Urinary bladder (tissue), 4 donors: ENCODE measurements around the gene STK24. TPM values are rescaled to one million over a fixed set of nuclear protein-coding genes. Genes with fewer than 3 reads are reported as not detected.

ENCODE experiments used
- DNase-seq: peaks from one replicate; pipeline ENCODE4 v3.0.0-alpha.2; 2015; ENCODE audit errors: extremely low spot score
- H3K27ac ChIP-seq: one replicate; pipeline ENCODE4 v1.5.1; 2013; ENCODE audit warnings: low read depth, mild to moderate bottlenecking, moderate library complexity
- H3K36me3 ChIP-seq: one replicate; pipeline ENCODE4 v1.6.1; 2013; ENCODE audit warnings: mild to moderate bottlenecking, moderate library complexity; ENCODE audit not compliant: insufficient read depth
- H3K4me1 ChIP-seq: one replicate; pipeline ENCODE4 v1.6.1; 2013; ENCODE audit warnings: mild to moderate bottlenecking, moderate library complexity; ENCODE audit not compliant: insufficient read depth
- H3K4me3 ChIP-seq: one replicate; pipeline ENCODE4 v1.5.1; 2013; ENCODE audit warnings: low read depth, low read length
- WGBS: extraction: QIAGEN DNeasy Blood & Tissue Kit; methylation state at CpG from one replicate; pipeline ENCODE4 v1.1.7; 2013; 5-methylcytosine and 5-hydroxymethylcytosine counted together
- polyA plus RNA-seq: library from polyadenylated mRNA; stranded (reverse); fragments of 200-250 nt; gene quantifications from one replicate; pipeline ENCODE4 v1.2.3, GENCODE V29; 2013
- total RNA-seq: library from RNA; depleted of rRNA; stranded (reverse); fragments of >200 nt; gene quantifications from one replicate; pipeline ENCODE4 v1.2.3, GENCODE V29; 2014
- donor health status: healthy with polysubstance abuse.
- donor health status: healthy.

Gene STK24
- total and polyA plus RNA-seq, 2 donors: 73.4 to 110 TPM

- WGBS: 68% methylated on average over 18 of the region's 18 CpGs
- DNase-seq: no peak
- H3K4me3 ChIP-seq: no peak overlapping the region
- peaks cover 2% of the 10 kb centered on the region for H3K4me1 ChIP-seq
- H3K27ac ChIP-seq: no peak overlapping the region
- no peaks in the 10 kb centered on the region for H3K36me3 ChIP-seq
Measured at GRCh38 chr13:98512774-98513665, 63.9 kb downstream of the STK24 start.

DNA sequence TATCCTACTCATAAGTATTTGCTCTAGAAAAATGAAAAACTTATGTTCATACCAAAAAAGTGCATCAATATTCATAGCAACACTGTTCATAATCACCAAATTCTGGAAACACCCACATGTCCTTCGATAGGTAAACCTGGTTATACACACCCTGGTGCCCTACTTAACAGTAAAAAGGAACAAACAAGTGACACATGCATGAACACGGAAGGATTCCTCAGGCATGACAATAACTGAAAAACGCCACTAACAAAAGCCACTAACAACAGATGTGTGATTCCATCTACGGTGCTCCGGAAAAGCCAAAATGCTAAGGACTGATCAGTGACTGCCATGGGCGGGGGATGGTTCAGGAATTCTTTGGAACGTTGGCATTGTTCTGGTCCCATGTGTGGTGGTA lies 65.5 kb downstream of the STK24 start:
- WGBS: 93% methylated on average over 7 of the region's 7 CpGs
- Histone ChIP-seq H3K4me3 (no peak overlapping the region), H3K27ac (no peak overlapping the region), H3K4me1 (peaks cover 2% of the 10 kb centered on the region), H3K36me3 (no peaks in the 10 kb centered on the region)
- DNase-seq: no peak

GRCh38 chr13:98510156-98510509 lies 66.8 kb downstream of the STK24 start:
- 95% methylated on average over 7 of the region's 7 CpGs for WGBS
- H3K4me1 ChIP-seq: no peaks in the 10 kb centered on the region
- no peaks in the 10 kb centered on the region for H3K36me3 ChIP-seq
- H3K27ac ChIP-seq: no peak overlapping the region
- H3K4me3 ChIP-seq: no peak overlapping the region
- no peak for DNase-seq

GRCh38 chr13:98509271-98510155 lies 67.4 kb downstream of the STK24 start:
- no peak overlapping the region for H3K27ac ChIP-seq
- H3K4me3 ChIP-seq: no peak overlapping the region
- no peak for DNase-seq
- no peaks in the 10 kb centered on the region for H3K36me3 ChIP-seq
- H3K4me1 ChIP-seq: no peaks in the 10 kb centered on the region
- 54% methylated on average over 10 of the region's 10 CpGs for WGBS

- H3K4me1 ChIP-seq: no peaks in the 10 kb centered on the region
- no peak overlapping the region for H3K27ac ChIP-seq
- no peak for DNase-seq
- H3K36me3 ChIP-seq: no peaks in the 10 kb centered on the region
- no peak overlapping the region for H3K4me3 ChIP-seq
- WGBS: 81% methylated on average over 2 of the region's 2 CpGs
Measured at GRCh38 chr13:98508685-98509084, 68.2 kb downstream of the STK24 start.

DNA sequence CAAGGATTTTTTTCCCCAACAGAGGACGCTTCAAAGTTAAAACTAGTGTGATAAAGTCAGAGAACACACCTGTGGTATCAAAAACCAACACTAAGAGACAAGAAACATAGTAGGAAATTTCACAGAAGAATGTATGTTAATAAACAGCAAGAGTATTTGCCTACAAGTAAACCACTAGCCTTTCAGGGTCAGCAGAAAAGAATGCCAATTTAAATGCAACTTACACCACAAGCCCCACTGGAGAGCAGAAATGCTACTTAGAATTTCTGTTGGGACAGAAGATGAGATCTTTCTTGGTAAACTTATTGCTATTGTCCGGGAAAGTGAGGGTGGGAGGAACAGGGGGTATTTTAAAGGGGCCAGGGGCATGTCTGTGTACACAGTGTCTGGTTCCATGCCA lies 68.6 kb downstream of the STK24 start:
- no peak for DNase-seq
- no peak overlapping the region for H3K27ac ChIP-seq
- H3K36me3 ChIP-seq: no peaks in the 10 kb centered on the region
- WGBS: 77% methylated on average over 2 of the region's 2 CpGs
- no peak overlapping the region for H3K4me3 ChIP-seq
- H3K4me1 ChIP-seq: no peaks in the 10 kb centered on the region

- Histone ChIP-seq H3K36me3 (no peaks in the 10 kb centered on the region), H3K27ac (no peak overlapping the region), H3K4me3 (no peak overlapping the region), H3K4me1 (peaks cover 3% of the 10 kb centered on the region)
- no peak for DNase-seq
- WGBS: 28% methylated on average over 5 of the region's 5 CpGs
Measured at GRCh38 chr13:98507282-98507797, 69.6 kb downstream of the STK24 start.

DNA sequence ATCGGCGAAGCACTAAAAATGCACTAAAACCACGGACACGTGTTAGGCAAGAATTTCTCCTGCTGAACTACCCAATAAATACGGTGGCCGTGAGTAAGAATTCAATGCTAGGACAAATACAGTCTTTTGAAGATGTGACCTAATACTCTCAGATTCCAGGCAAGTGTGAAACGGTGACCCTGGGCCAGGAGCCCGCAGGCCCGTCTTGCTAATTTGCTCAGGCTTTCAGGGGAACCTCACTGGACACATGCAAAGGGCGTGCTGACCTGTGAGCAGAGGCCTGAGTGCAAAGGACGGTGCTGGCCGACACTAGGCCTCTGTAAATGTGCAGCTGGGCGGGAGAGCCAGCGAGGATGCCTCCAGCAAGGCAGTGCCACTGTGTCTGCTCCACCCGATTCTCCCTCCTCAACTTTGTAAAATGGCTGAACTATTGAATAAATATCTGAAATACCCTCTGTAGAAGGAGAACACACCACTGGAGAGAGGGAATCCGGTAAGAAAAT lies 70.1 kb downstream of the STK24 start:
- Histone ChIP-seq H3K4me3 (no peak overlapping the region), H3K4me1 (peaks cover 3% of the 10 kb centered on the region), H3K27ac (no peak overlapping the region), H3K36me3 (no peaks in the 10 kb centered on the region)
- 88% methylated on average over 16 of the region's 16 CpGs for WGBS
- no peak for DNase-seq

DNA sequence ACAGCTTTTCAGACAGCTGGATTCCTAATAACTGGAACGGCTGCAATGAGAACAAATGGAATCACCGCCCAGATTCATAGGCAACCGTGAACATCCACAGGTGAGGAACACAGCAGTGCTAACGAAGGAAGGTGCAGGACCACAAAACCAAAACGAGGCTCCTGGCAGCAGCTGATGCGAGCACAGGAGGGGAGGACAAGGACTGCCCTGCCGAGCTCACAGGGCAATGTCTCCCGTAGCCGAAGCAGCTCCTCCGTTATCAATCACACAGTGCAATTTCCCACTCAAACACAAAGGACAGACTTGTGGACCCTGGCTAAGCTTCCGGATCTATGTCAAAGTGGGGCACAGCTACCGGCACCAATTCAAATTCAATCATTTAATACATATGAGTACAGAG lies 70.6 kb downstream of the STK24 start:
- Histone ChIP-seq H3K4me3 (no peak overlapping the region), H3K27ac (no peak overlapping the region), H3K4me1 (peaks cover 3% of the 10 kb centered on the region), H3K36me3 (no peaks in the 10 kb centered on the region)
- no peak for DNase-seq
- WGBS: 86% methylated on average over 12 of the region's 12 CpGs

DNA sequence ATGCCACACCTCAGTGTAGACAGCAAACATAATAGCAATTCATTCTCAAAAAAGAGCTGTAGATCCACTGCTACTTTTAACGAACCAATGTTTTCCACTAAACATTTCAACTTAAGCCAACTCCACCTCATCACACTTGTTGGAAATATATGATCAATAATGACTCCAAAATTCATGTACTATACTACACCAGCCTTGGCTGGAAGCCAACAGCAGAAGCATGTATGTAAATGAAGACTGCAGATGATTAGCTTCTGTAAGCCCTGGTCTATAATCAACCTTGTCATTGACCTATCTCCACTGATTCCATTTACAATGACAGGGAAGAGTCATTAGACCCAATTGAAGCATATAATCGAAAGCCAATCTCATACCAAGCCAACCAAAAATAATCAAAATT lies 71.7 kb downstream of the STK24 start:
- WGBS: 99% methylated on average over 2 of the region's 2 CpGs
- DNase-seq: no peak
- H3K4me3 ChIP-seq: no peak overlapping the region
- no peak overlapping the region for H3K27ac ChIP-seq
- H3K36me3 ChIP-seq: no peaks in the 10 kb centered on the region
- peaks cover 3% of the 10 kb centered on the region for H3K4me1 ChIP-seq

DNA sequence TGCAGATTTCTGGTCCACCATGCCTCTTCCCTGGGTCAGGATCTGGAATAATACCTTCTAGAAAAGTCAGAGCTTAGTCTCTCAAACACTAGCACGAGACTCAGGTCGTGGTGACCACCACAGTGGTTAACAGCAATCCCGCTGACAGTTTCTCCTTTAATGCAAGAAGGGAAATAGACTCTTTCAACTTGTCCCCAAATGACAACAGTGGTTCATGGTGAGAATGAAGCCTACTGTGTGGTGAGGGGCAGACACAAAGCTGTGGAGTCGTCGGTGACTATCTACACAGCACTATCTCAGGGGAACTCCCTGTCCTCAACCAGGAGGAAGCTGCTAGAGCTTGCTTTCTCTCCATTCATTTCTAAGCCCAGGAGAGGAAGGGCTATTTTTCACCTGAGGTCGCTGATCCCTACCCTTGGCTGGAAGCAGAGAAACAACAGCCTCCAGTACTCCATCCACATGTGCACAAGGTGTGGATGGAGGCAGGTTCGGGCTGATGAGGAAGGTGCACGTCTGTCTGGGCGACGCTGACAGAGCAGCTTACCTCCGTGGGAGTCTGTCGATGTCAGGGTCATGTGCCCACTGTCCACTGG lies 72.4 kb downstream of the STK24 start:
- H3K4me1 ChIP-seq: peaks cover 3% of the 10 kb centered on the region
- H3K36me3 ChIP-seq: no peaks in the 10 kb centered on the region
- no peak overlapping the region for H3K4me3 ChIP-seq
- no peak for DNase-seq
- WGBS: 83% methylated on average over 12 of the region's 12 CpGs
- no peak overlapping the region for H3K27ac ChIP-seq

DNA sequence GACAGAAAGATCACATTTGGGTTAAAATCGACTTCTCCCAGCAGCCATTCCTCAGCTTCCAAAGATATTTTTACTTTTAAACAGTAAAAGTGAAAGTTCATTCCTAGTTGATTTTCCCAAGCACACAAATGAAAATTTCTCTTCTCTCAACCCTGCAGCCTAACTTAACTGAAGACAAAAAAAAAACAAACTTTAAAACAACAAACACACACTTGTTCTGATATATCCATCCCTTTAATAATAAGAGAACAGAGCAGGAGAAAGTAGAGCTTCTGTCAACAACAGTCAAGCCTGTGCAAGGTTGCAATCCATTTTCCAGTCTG lies 72.9 kb downstream of the STK24 start:
- no peaks in the 10 kb centered on the region for H3K36me3 ChIP-seq
- WGBS: 24% methylated on average over 1 of the region's 1 CpG
- DNase-seq: no peak
- peaks cover 3% of the 10 kb centered on the region for H3K4me1 ChIP-seq
- H3K27ac ChIP-seq: no peak overlapping the region
- no peak overlapping the region for H3K4me3 ChIP-seq

GRCh38 chr13:98503175-98504028 lies 73.5 kb downstream of the STK24 start:
- Histone ChIP-seq H3K36me3 (no peaks in the 10 kb centered on the region), H3K27ac (no peak overlapping the region), H3K4me1 (peaks cover 3% of the 10 kb centered on the region), H3K4me3 (no peak overlapping the region)
- DNase-seq: no peak
- WGBS: 38% methylated on average over 10 of the region's 10 CpGs
